H1 (cell line): Measurements from ENCODE around the gene STARD7. TPM values are rescaled to one million over a fixed set of nuclear protein-coding genes. Genes with fewer than 3 reads are reported as not detected.

ENCODE experiments used
- CTCF ChIA-PET: fragments of 300-600 bp; sonication (Branson Sonifier 250); formaldehyde crosslinking; loops from one replicate; lab custom pipeline; 2021; ENCODE audit not compliant: partially characterized antibody; lab: Charles Lee
- POLR2A ChIA-PET: fragments of 300-600 bp; sonication (Branson Sonifier 250); formaldehyde crosslinking; loops from one replicate; lab custom pipeline; 2021; ENCODE audit warnings: inconsistent platforms; ENCODE audit not compliant: partially characterized antibody; lab: Charles Lee
- DNase-seq, 2 experiments: peaks; one replicate each; pipeline versions ENCODE4 v3.0.0 to v3.0.0-alpha.2; 2010 to 2022; ENCODE audit warnings: low spot score in 2 of 2, low read depth in 1 of 2, mixed read lengths in 1 of 2
- FAIRE-seq: peaks from 2 replicates; lab custom pipeline; 2011; peaks lifted over from hg19 to GRCh38; lab: Jason Lieb, UNC
- H2AFZ ChIP-seq: 2 replicates; pipeline ENCODE4 v1.8.1; 2012; ENCODE audit warnings: low read length, inconsistent platforms
- H2AK5ac ChIP-seq: 2 replicates; pipeline ENCODE4 v1.6.1; 2013; ENCODE audit warnings: low read depth, low read length
- H2BK120ac ChIP-seq: replicated peaks from 2 replicates; pipeline ENCODE3; 2013; ENCODE audit warnings: low read depth, low read length, inconsistent platforms
- H2BK12ac ChIP-seq: 2 replicates; pipeline ENCODE4 v1.6.1; 2013; ENCODE audit warnings: low read depth, low read length
- H2BK15ac ChIP-seq: 2 replicates; pipeline ENCODE4 v1.6.1; 2013; ENCODE audit warnings: low read length
- H2BK20ac ChIP-seq: 2 replicates; pipeline ENCODE4 v1.6.1; 2013; ENCODE audit warnings: low read length
- H2BK5ac ChIP-seq: 2 replicates; pipeline ENCODE4 v1.6.1; 2013; ENCODE audit warnings: low read depth, low read length
- H3K14ac ChIP-seq: 2 replicates; pipeline ENCODE4 v1.6.1; 2013; ENCODE audit warnings: inconsistent platforms; ENCODE audit not compliant: insufficient read length
- H3K18ac ChIP-seq: 2 replicates; pipeline ENCODE4 v1.6.1; 2013; ENCODE audit warnings: low read length; ENCODE audit errors: extremely low read depth
- H3K23ac ChIP-seq: 2 replicates; pipeline ENCODE4 v1.6.1; 2013; ENCODE audit warnings: inconsistent platforms; ENCODE audit not compliant: insufficient read length
- H3K23me2 ChIP-seq: 2 replicates; pipeline ENCODE4 v1.6.1; 2013; ENCODE audit warnings: low read depth, low read length
- H3K27ac ChIP-seq: 2 replicates; pipeline ENCODE4 v1.6.1; 2011; ENCODE audit warnings: low read depth, low read length, inconsistent platforms
- H3K27me3 ChIP-seq, 4 experiments: replicated peaks in 1 of 4; 1 replicate in 1 of 4; 2 replicates in 3 of 4; pipeline versions ENCODE4 v1.6.1 to v1.8.1; 2011 to 2013; ENCODE audit warnings: low read length in 3 of 4, mild to moderate bottlenecking in 3 of 4, inconsistent platforms in 2 of 4, mixed read lengths in 2 of 4, moderate library complexity in 1 of 4; ENCODE audit not compliant: control insufficient read depth in 3 of 4, insufficient read depth in 3 of 4; ENCODE audit errors: extremely low read depth in 1 of 4
- H3K36me3 ChIP-seq, 4 experiments: 2 replicates each; pipeline versions ENCODE4 v1.6.1 to v1.8.1; 2011 to 2013; ENCODE audit warnings: mild to moderate bottlenecking in 4 of 4, low read length in 3 of 4, moderate library complexity in 2 of 4, control low read depth in 1 of 4, inconsistent platforms in 1 of 4; ENCODE audit not compliant: insufficient read depth in 4 of 4, control insufficient read depth in 2 of 4
- H3K4ac ChIP-seq: replicated peaks from 2 replicates; pipeline ENCODE3; 2013; ENCODE audit warnings: low read length, low read depth, mixed read lengths, inconsistent platforms; ENCODE audit not compliant: insufficient read length
- H3K4me1 ChIP-seq, 4 experiments: replicated peaks in 1 of 4; 1 replicate in 1 of 4; 2 replicates in 3 of 4; pipeline versions ENCODE4 v1.6.1 to v1.8.1; 2011 to 2013; ENCODE audit warnings: low read length in 3 of 4, inconsistent platforms in 2 of 4, mixed read lengths in 1 of 4; ENCODE audit not compliant: insufficient read depth in 4 of 4, control insufficient read depth in 3 of 4
- H3K4me2 ChIP-seq, 2 experiments: 2 replicates each; pipeline versions ENCODE4 v1.6.1 to v1.8.1; 2011 to 2013; ENCODE audit warnings: low read depth in 2 of 2, low read length in 2 of 2, control low read depth in 1 of 2, inconsistent platforms in 1 of 2, mild to moderate bottlenecking in 1 of 2; ENCODE audit not compliant: insufficient read depth in 1 of 2
- H3K4me3 ChIP-seq, 4 experiments: fragments of 200-600, 300-600 bp in 1 of 4; sonication (generic), shearing (Covaris generic), sonication (Bioruptor Twin) in 1 of 4; 2 replicates each; pipeline versions ENCODE4 v1.5.1 to v1.8.1; 2011 to 2016; ENCODE audit warnings: low read length in 4 of 4, low read depth in 3 of 4, control low read depth in 2 of 4, inconsistent platforms in 2 of 4, mild to moderate bottlenecking in 2 of 4, mixed read lengths in 1 of 4, moderate library complexity in 1 of 4; ENCODE audit not compliant: insufficient read depth in 2 of 4; ENCODE audit errors: extremely low read depth in 1 of 4
- H3K56ac ChIP-seq: replicated peaks from 2 replicates; pipeline ENCODE3; 2013; ENCODE audit warnings: low read depth, mild to moderate bottlenecking, mixed read lengths, low read length, inconsistent platforms; ENCODE audit not compliant: insufficient read length
- H3K79me1 ChIP-seq: 2 replicates; pipeline ENCODE4 v1.6.1; 2013; ENCODE audit warnings: low read depth, low read length, control low read depth
- H3K79me2 ChIP-seq, 2 experiments: 2 replicates each; pipeline versions ENCODE4 v1.6.1 to v1.8.1; 2012 to 2013; ENCODE audit warnings: low read length in 2 of 2, mild to moderate bottlenecking in 2 of 2, inconsistent platforms in 1 of 2; ENCODE audit not compliant: insufficient read depth in 2 of 2, control insufficient read depth in 1 of 2
- H3K9ac ChIP-seq, 4 experiments: replicated peaks in 1 of 4; 1 replicate in 1 of 4; 2 replicates in 3 of 4; pipeline versions ENCODE4 v1.6.1 to v1.8.1; 2011 to 2013; ENCODE audit warnings: low read depth in 3 of 4, low read length in 3 of 4, control low read depth in 2 of 4, mild to moderate bottlenecking in 2 of 4, moderate library complexity in 2 of 4, inconsistent platforms in 1 of 4; ENCODE audit errors: extremely low read depth in 1 of 4
- H3K9me3 ChIP-seq, 2 experiments: 2 replicates each; pipeline versions ENCODE4 v1.6.1 to v1.8.1; 2012 to 2013; ENCODE audit warnings: mild to moderate bottlenecking in 2 of 2, moderate library complexity in 2 of 2, control low read depth in 1 of 2, inconsistent platforms in 1 of 2, low read depth in 1 of 2, low read length in 1 of 2, mixed read lengths in 1 of 2; ENCODE audit not compliant: insufficient read depth in 2 of 2
- H4K20me1 ChIP-seq, 2 experiments: replicated peaks in 1 of 2; 2 replicates each; pipeline versions ENCODE3 to v1.8.1; 2011 to 2013; ENCODE audit warnings: inconsistent platforms in 2 of 2, low read length in 2 of 2, mild to moderate bottlenecking in 1 of 2; ENCODE audit not compliant: insufficient read depth in 2 of 2, control insufficient read depth in 1 of 2
- H4K5ac ChIP-seq: 2 replicates; pipeline ENCODE4 v1.6.1; 2013; ENCODE audit warnings: low read length, low read depth, mixed read lengths, inconsistent platforms; ENCODE audit not compliant: insufficient read length
- H4K8ac ChIP-seq: 2 replicates; pipeline ENCODE4 v1.8.0; 2013; ENCODE audit warnings: mild to moderate bottlenecking, moderate library complexity, low read length, inconsistent platforms; ENCODE audit not compliant: insufficient read depth; ENCODE audit errors: extremely low read depth
- H4K91ac ChIP-seq: replicated peaks from 2 replicates; pipeline ENCODE3; 2013; ENCODE audit warnings: low read length, mixed read lengths, inconsistent platforms; ENCODE audit not compliant: insufficient read length
- ATF3 ChIP-seq: IDR thresholded peaks from 2 replicates; pipeline ENCODE4 v1.6.1; 2011; ENCODE audit warnings: low read depth, mild to moderate bottlenecking, low read length; ENCODE audit not compliant: insufficient read depth
- CEBPB ChIP-seq: IDR thresholded peaks from 2 replicates; pipeline ENCODE4 v1.6.1; 2012; ENCODE audit warnings: low read depth, low read length
- CHD1 ChIP-seq: IDR thresholded peaks from 2 replicates; pipeline ENCODE4 v1.6.1; 2012; ENCODE audit warnings: low read depth, low read length, improper control_type of control experiment
- GTF2F1 ChIP-seq: IDR thresholded peaks from 2 replicates; pipeline ENCODE4 v1.6.1; 2012; ENCODE audit warnings: low read depth, low read length, improper control_type of control experiment, borderline replicate concordance
- HDAC2 ChIP-seq, 2 experiments: fragments of 300-600 bp in 1 of 2; sonication (generic) in 1 of 2; IDR thresholded peaks; 2 replicates each; pipeline ENCODE4 v1.6.1; 2011 to 2012; ENCODE audit warnings: low read depth in 2 of 2, low read length in 2 of 2, mild to moderate bottlenecking in 2 of 2, moderate library complexity in 2 of 2, borderline replicate concordance in 1 of 2, inconsistent platforms in 1 of 2
- HDAC6 ChIP-seq: IDR thresholded peaks from one replicate; pipeline ENCODE4 v1.7.1; 2012; ENCODE audit warnings: low read depth, mild to moderate bottlenecking, inconsistent platforms, low read length, moderate library complexity
- NRF1 ChIP-seq: IDR thresholded peaks from 2 replicates; pipeline ENCODE4 v1.6.1; 2011; ENCODE audit warnings: mild to moderate bottlenecking, low read depth, low read length, improper control_type of control experiment
- RFX5 ChIP-seq: IDR thresholded peaks from 2 replicates; pipeline ENCODE4 v1.6.1; 2011; ENCODE audit warnings: low read depth, low read length, improper control_type of control experiment, borderline replicate concordance
- RNF2 ChIP-seq: fragments of 200-900, 300-1000 bp; sonication (generic); IDR thresholded peaks from 2 replicates; pipeline ENCODE4 v1.7.1; 2016; ENCODE audit warnings: borderline replicate concordance, low read depth, mild to moderate bottlenecking, antibody characterized with exemption, low read length; ENCODE audit not compliant: poor library complexity, severe bottlenecking; ENCODE audit errors: missing control alignments
- SAP30 ChIP-seq: fragments of 300-600 bp; sonication (generic); IDR thresholded peaks from 2 replicates; pipeline ENCODE4 v1.7.1; 2012; ENCODE audit warnings: low read length, moderate library complexity, mild to moderate bottlenecking, inconsistent platforms; ENCODE audit not compliant: insufficient read depth, insufficient replicate concordance
- SP1 ChIP-seq: IDR thresholded peaks from 2 replicates; pipeline ENCODE4 v1.6.1; 2011; ENCODE audit warnings: low read depth, low read length
- SRF ChIP-seq: IDR thresholded peaks from 2 replicates; pipeline ENCODE4 v1.6.1; 2011; ENCODE audit warnings: mild to moderate bottlenecking, low read depth, low read length, moderate library complexity
- ZNF274 ChIP-seq: IDR thresholded peaks from 2 replicates; pipeline ENCODE4 v1.7.0; 2012; ENCODE audit warnings: low read length, borderline replicate concordance; ENCODE audit errors: extremely low read depth
- WGBS, 2 experiments: shearing (Covaris generic) in 1 of 2; methylation state at CpG; one replicate each; pipeline versions ENCODE4 v1.1.6 to v1.1.7; 2013 to 2015; ENCODE audit warnings: low lambda C conversion rate in 2 of 2, mixed read lengths in 2 of 2, inconsistent platforms in 1 of 2, low coverage in 1 of 2, missing lambda C conversion rate in 1 of 2; ENCODE audit not compliant: insufficient replicate concordance in 2 of 2, insufficient coverage in 1 of 2, insufficient read length in 1 of 2; ENCODE audit errors: extremely low coverage in 1 of 2, missing lambda C conversion rate in 1 of 2; 5-methylcytosine and 5-hydroxymethylcytosine counted together
- polyA plus RNA-seq, 7 experiments: library from polyadenylated mRNA; depleted of rRNA in 3 of 7; stranded (reverse) in 5 of 7; unstranded in 2 of 7; fragments of >200 nt in 5 of 7; fragments of 200-250 nt in 2 of 7; gene quantifications; 1 replicate in 5 of 7; 2 replicates in 1 of 7; 4 replicates in 1 of 7; pipeline versions ENCODE4 v1.2.1 to v1.2.3, GENCODE V29; 2011 to 2013; ENCODE audit warnings: missing spikeins in 2 of 7, mixed read lengths in 2 of 7
- total RNA-seq: library from RNA; stranded (reverse); fragmentation: NEBNext Ultra II Directional; extraction: Animal tissue kit (Norgen Biotek cat#: 25700); gene quantifications from 2 replicates; pipeline ENCODE4 v1.2.1, GENCODE V29; 2021

STARD7 gene
- total and polyA plus RNA-seq, 2 of the 8 experiments (the other 6 are each of a cell fraction or from before 2014, with no cell fraction given): 89.1 to 200 TPM

DNA sequence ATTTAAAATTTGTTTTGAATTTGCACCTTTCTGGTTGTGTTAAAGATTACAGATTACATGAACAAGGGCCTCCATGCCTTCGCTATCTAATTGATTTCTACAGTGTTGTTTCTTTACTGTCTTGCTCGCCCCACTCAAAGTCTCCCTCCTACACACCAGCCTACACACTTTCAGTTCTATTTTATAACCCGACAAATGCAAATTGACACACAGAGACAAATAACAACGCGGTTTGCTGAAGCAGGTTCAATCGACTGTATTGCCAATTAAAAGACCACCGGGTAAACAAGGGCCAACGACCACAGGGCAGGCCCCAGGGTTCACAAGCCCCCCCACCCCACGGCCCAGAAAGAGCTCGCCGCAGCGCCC lies 869 bp downstream of the STARD7 start:
- no peak overlapping the region for H2BK5ac ChIP-seq
- H2BK15ac ChIP-seq: no peak overlapping the region
- H3K4me3 ChIP-seq: peak overlapping the region; percentile 60 to 93 (median 76)
- WGBS, 2 experiments: 5% methylated on average over 6 of the region's 12 CpGs; no CpG with 5 or more reads in 1 of the 2 experiments
- peaks cover 23 to 26% of the 10 kb centered on the region in 2 experiments for H4K20me1 ChIP-seq
- H3K14ac ChIP-seq: no peak overlapping the region
- H2AK5ac ChIP-seq: no peak overlapping the region
- H3K9ac ChIP-seq: peak overlapping the region; percentile 37 to 92 (median 76)
- no peaks in the 10 kb centered on the region for H3K27me3 ChIP-seq
- H3K23ac ChIP-seq: no peak overlapping the region
- DNase-seq: no peak
- peak overlapping the region; percentile 87; the same call in 1 of the 2 replicates for H3K27ac ChIP-seq
- no peaks in the 10 kb centered on the region for H3K9me3 ChIP-seq
- POLR2A ChIA-PET: interaction anchor here (0.8 to 2.9 kb wide), 13 partner anchors 8 to 62 kb away, joined by 3 to 13 read pairs (median 5); partner anchors contain the start of gene DUSP2
- no peak overlapping the region for H2BK12ac ChIP-seq
- CTCF ChIA-PET: no interaction called here
- H3K4ac ChIP-seq: no peak overlapping the region
- H4K5ac ChIP-seq: no peak overlapping the region
- H2BK20ac ChIP-seq: no peak overlapping the region
- H3K79me2 ChIP-seq: peaks cover 42 to 58% of the 10 kb centered on the region in 2 experiments
- H3K4me2 ChIP-seq: peak overlapping the region; percentile 86 to 91
- no peak overlapping the region for H2BK120ac ChIP-seq
- H2AFZ ChIP-seq: no peak overlapping the region
- H4K8ac ChIP-seq: no peak overlapping the region
- H3K36me3 ChIP-seq: no peaks in the 10 kb centered on the region
- H3K4me1 ChIP-seq: peaks cover 4 to 8% (median 5%) of the 10 kb centered on the region in 4 experiments; a peak in 5 of 7 replicates
- H3K23me2 ChIP-seq: peaks cover 8% of the 10 kb centered on the region; the same call in 1 of the 2 replicates
- H3K56ac ChIP-seq: no peak overlapping the region
- FAIRE-seq: no peak
- H3K18ac ChIP-seq: peak overlapping the region; percentile 86; the same call in 1 of the 2 replicates
- no peak overlapping the region for H4K91ac ChIP-seq
- peaks cover 3% of the 10 kb centered on the region; the same call in 1 of the 2 replicates for H3K79me1 ChIP-seq
- TF ChIP-seq HDAC2 (IDR thresholded peaks at IDR 0.05; ENCODE audit: borderline replicate concordance in 1 of 2, low read depth in 2 of 2, low read length in 2 of 2) (no peak), RFX5 (no peak), CEBPB (no peak), NRF1 (no peak), HDAC6 (no peak), SRF (no peak), GTF2F1 (no peak), ZNF274 (no peak), SP1 (no peak), RNF2 (no peak), SAP30 (no peak), ATF3 (no peak), CHD1 (no peak)
